NT2/D1 (cell line): ENCODE measurements around the gene DNMT1.

Experiments
- SUZ12 ChIP-seq: IDR thresholded peaks from 2 replicates; pipeline ENCODE4 v1.6.1; 2011; ENCODE audit not compliant: insufficient read length, insufficient read depth; ENCODE audit errors: extremely low read depth
- YY1 ChIP-seq: IDR thresholded peaks from 2 replicates; pipeline ENCODE4 v1.6.1; 2011; ENCODE audit not compliant: insufficient read length, insufficient read depth
- ZNF274 ChIP-seq: IDR thresholded peaks from 2 replicates; pipeline ENCODE4 v1.6.1; 2011; ENCODE audit warnings: mild to moderate bottlenecking, low read depth, low read length

DNA sequence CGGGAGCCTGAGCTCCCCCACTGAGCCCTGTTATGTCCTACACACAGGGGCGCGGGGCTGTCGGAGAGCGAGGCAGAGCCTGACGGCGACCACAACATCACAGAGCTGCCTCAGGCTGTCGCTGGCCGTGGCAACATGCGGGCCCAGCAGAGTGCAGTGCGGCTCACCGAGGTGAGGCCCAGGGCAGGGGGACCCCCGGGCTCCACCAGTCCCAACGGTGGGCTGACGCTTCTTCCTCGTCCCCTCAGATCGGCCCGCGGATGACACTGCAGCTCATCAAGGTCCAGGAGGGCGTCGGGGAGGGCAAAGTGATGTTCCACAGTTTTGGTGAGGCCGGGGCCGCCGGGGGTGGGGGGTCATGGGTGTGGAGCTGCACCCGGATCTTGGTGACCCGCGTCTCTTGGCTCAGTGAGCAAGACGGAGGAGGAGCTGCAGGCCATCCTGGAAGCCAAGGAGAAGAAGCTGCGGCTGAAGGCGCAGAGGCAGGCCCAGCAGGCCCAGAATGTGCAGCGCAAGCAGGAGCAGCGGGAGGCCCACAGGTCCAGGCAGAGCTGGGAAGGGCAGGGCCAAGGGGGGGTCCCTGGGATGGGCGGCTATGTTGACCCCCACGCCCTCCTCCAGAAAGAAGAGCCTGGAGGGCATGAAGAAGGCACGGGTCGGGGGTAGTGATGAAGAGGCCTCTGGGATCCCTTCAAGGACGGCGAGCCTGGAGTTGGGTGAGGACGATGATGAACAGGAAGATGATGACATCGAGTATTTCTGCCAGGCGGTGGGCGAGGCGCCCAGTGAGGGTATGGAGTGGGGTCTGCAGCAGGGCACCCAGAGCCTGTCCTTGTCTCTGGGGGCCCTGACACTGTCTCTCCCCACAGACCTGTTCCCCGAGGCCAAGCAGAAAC is 84.4 kb downstream of the DNMT1 start:
- TF ChIP-seq ZNF274 = no peak
- no peak for TF ChIP-seq YY1
- no peak for TF ChIP-seq SUZ12
